Stimulated activated CD4-positive, alpha-beta T cell treated with anti-CD3 and anti-CD28 coated beads, Interleukin-1b, Interleukin-23, amount 100 ng/mL, for 1 hour (primary cell): ENCODE results near the gene ZNF391.
"Not testable (repeated sequence)": the region's sequence is repeated elsewhere in the genome, so short reads cannot be mapped to it uniquely, and the experiment has no call there.

Experiments used
- DNase-seq, 2 donors: peaks; one replicate each; pipeline ENCODE4 v3.0.0-alpha.2; 2020; ENCODE audit warnings: low read depth in 2 of 2

ZNF391 gene

GRCh38 chr6:27422651-27423332 lies 34.2 kb downstream of the ZNF391 start:
- no peak for DNase-seq

GRCh38 chr6:27424851-27425250 lies 36.3 kb downstream of the ZNF391 start:
- not testable (repeated sequence) for DNase-seq

DNA sequence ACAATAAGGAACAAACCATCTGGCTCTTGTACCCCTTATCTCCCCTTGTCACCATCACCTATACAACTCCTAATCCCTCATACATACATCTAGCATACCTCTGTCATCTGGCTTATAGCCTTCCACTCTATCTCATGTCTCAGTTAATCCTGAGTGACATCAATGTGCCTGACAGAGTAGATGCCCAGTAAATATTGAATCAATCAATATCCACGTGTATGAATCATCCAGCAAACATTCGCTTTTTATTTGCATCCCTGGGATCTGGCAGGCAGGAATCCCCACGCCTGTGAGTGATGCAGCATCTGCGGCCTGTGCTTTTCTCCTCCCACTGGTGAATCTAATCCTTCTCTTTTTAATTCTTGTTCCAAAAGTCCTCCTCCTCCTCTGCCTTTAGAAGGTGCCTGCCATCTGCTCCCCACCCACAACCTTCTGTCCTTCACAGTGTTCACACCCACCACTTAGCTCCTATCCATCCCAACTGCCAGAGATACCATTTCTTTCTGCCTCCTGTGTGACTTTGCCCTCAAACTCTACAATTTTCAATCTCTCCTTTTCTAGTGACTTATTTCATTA lies 37.6 kb downstream of the ZNF391 start:
- no peak for DNase-seq

- DNase-seq = no peak
Measured at GRCh38 chr6:27428502-27428901, 39.9 kb downstream of the ZNF391 start.

GRCh38 chr6:27428966-27429365 lies 40.4 kb downstream of the ZNF391 start:
- DNase-seq = no peak

DNA sequence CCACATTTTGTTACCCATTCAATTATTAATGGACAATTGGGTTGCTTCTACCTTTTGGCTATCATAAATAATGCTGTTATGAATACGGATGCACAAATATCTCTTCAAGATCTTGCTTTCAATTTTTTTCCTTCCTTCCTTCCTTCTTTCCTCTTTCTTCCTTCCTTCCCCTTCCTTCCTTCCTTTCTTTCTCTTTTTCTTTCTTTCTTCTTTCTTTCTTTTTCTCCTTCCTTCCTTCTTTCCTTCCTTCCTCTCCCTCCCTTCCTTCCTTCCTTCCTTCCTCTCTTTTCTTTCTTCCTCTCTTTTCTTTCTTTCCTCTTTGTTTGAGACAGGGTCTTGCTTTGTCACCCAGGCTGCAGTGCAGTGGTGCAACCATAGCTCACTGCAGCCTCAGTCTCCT lies 45.2 kb downstream of the ZNF391 start:
- no peak for DNase-seq

DNA sequence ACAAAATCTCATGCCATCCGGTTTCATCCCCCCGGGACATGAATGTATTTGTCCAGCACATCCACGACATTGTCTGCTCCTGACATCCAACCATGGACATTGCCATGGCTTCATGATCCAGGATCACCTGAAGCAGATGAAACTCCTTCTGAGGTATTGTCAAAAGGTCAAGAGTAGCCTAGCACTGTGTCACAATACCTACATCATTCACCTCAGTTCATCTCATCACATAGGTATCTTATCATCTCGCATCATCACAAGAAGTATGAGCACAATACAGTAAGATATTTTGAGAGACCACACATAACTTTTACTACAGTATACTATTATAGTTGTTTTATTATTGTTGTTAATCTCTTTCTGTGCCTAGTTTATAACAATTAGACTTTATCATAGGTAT lies 50.8 kb downstream of the ZNF391 start:
- no peak for DNase-seq

DNA sequence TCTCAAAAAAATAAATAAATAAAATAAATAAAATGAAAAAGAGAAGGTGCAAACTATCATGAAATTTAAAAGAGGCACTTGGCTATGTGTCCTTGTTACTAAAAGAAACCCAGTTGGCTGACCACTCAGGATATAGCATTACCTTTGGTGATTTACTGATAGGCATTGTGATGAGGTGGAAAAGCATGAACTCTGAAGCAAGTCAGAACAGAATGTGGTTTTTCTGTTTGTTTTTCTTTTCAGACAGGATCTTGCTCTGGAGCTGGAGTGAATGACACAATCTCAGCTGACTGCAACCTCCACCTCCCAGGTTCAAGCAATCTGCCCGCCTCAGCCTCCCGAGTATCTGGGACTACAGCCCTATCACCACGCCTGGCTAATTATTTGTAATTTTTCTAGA lies 52.4 kb downstream of the ZNF391 start:
- no peak for DNase-seq

- DNase-seq = no peak
Measured at GRCh38 chr6:27442932-27443331, 54.4 kb downstream of the ZNF391 start.

GRCh38 chr6:27448456-27448855 lies 59.9 kb downstream of the ZNF391 start:
- no peak for DNase-seq

DNA sequence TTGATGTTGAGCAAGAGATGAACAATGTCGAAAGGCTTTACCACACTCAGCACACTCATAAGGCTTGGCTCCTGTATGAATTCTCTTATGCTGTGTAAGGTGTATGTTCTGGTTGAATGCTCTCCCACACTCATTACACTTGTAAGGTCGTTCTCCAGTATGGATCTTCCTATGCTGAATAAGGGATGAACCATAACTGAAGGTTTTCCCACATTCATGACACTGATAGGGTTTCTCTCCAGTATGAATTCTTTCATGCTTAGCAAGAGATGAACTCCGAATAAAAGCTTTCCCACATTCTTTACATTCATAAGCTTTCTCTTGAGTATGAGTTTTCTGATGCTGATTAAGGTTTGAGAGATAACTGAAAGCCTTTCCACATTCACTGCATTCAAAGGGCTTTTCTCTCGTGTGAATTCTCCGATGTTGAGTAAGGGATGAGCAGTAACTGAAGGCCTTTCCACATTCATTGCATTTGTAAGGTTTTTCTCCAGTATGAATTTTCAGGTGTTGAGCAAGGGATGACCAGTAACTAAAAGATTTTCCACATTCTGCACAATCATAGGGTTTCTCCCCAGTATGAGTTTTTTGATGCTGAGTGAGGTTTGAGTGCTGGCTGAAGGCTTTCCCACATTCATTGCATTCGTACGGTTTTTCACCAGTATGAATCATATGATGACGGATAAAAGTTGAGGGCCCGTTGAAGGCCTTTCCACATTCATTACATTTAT lies 63.3 kb downstream of the ZNF391 start:
- no peak for DNase-seq

DNA sequence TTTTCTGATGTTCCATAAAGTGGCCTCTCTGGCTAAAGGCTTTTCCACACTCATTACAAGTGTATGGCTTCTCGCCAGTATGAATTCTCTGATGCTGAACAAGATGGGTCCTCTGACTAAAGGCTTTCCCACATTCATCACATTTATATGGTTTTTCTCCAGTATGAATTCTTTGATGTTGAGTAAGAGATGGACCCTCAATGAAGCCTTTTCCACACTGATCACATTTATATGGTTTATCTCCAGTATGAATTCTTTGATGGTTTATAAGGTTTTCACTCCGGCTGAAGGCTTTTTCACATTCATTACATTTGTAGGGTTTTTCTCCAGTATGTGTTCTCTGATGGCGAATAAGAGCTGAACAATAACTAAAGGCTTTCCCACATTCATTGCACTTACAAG lies 63.9 kb downstream of the ZNF391 start:
- DNase-seq = no peak
